Upper lobe of right lung (tissue), 1 donor: ENCODE data around the gene VPREB3. TPM values are rescaled to one million over a fixed set of nuclear protein-coding genes. Genes with fewer than 3 reads are reported as not detected.

Experiments
- ATAC-seq: fragments of 200-7000 bp; cut with Tn5 transposase; one replicate; pipeline ENCODE4 v1.9.1; 2020; ENCODE audit warnings: mild to moderate bottlenecking, moderate library complexity
- DNase-seq: peaks from one replicate; pipeline ENCODE4 v3.0.0-alpha.2; 2020
- H3K27ac ChIP-seq: fragments of 200-600 bp; one replicate; pipeline ENCODE4 v1.8.0; 2022
- H3K27me3 ChIP-seq: fragments of 200-600 bp; one replicate; pipeline ENCODE4 v1.8.0; 2022; ENCODE audit warnings: mild to moderate bottlenecking
- H3K36me3 ChIP-seq: fragments of 200-600 bp; one replicate; pipeline ENCODE4 v1.8.0; 2022
- H3K4me1 ChIP-seq: fragments of 200-600 bp; one replicate; pipeline ENCODE4 v1.8.0; 2022
- H3K4me3 ChIP-seq: fragments of 200-600 bp; one replicate; pipeline ENCODE4 v1.8.0; 2022; ENCODE audit warnings: mild to moderate bottlenecking
- H3K9me3 ChIP-seq: fragments of 200-600 bp; one replicate; pipeline ENCODE4 v1.8.0; 2022
- CTCF ChIP-seq: fragments of 200-600 bp; IDR thresholded peaks from one replicate; pipeline ENCODE4 v1.8.0; 2022; ENCODE audit warnings: antibody characterized with exemption
- intact Hi-C: fragments of 100-400 bp; cut with DNase I; formaldehyde crosslinking; loops from one replicate; pipeline ENCODE4 v1.11.0; 2022
- total RNA-seq: library from RNA; stranded (reverse); fragmentation: NEBNext Ultra II Directional; extraction: Animal tissue kit (Norgen Biotek cat#: 25700); gene quantifications from one replicate; pipeline ENCODE4 v1.2.1, GENCODE V29; 2021
- donor health status: DM: no; HTN: yes; CAD: no; lungs with severe emphysema.

The VPREB3 gene
- total RNA-seq, 1 donor from 2014 or later: not detected

GRCh38 chr22:23789121-23789520 lies 34.9 kb upstream of the VPREB3 start:
- TF ChIP-seq CTCF: no peak
- H3K4me1 ChIP-seq: peaks cover 28% of the 10 kb centered on the region
- no peak overlapping the region for H3K27ac ChIP-seq
- no peaks in the 10 kb centered on the region for H3K27me3 ChIP-seq
- ATAC-seq: no peak
- DNase-seq: no peak
- no peaks in the 10 kb centered on the region for H3K9me3 ChIP-seq
- H3K36me3 ChIP-seq: peaks cover 26% of the 10 kb centered on the region
- no peak overlapping the region for H3K4me3 ChIP-seq
- intact Hi-C loops: no loop called here

- no peak for TF ChIP-seq CTCF
- peak overlapping the region; percentile 99 for H3K27ac ChIP-seq
- H3K9me3 ChIP-seq: no peaks in the 10 kb centered on the region
- peaks cover 14% of the 10 kb centered on the region for H3K36me3 ChIP-seq
- intact Hi-C loops: no loop called here
- DNase-seq (no peak), ATAC-seq (no peak)
- H3K4me1 ChIP-seq: peaks cover 28% of the 10 kb centered on the region
- no peaks in the 10 kb centered on the region for H3K27me3 ChIP-seq
- peak overlapping the region; percentile 94 for H3K4me3 ChIP-seq
These were observed 33.7 kb upstream of the VPREB3 start for GRCh38 chr22:23787910-23788309.

GRCh38 chr22:23787600-23787896 lies 33.3 kb upstream of the VPREB3 start:
- peak overlapping the region; percentile 99 for H3K27ac ChIP-seq
- TF ChIP-seq CTCF: no peak

GRCh38 chr22:23786752-23787599 lies 32.8 kb upstream of the VPREB3 start, which contains the start of gene SMARCB1:
SMARCB1 (plus strand) TSS chr22:23786966; CDS start chr22:23787170, 204 bp downstream.
- TF ChIP-seq CTCF: no peak
- H3K27ac ChIP-seq: peak within 1 kb of the TSS; percentile 99
- peaks cover 28% of the 10 kb centered on the region for H3K4me1 ChIP-seq
- DNase-seq (peak; percentile 95), ATAC-seq (peak; percentile 98)
- intact Hi-C loops: no loop called here
- H3K9me3 ChIP-seq: no peaks in the 10 kb centered on the region
- peak within 1 kb of the TSS; percentile 94 for H3K4me3 ChIP-seq
- H3K36me3 ChIP-seq: peaks cover 5% of the 10 kb centered on the region
- no peaks in the 10 kb centered on the region for H3K27me3 ChIP-seq

More at GRCh38 chr22:23787600-23787896, 33.3 kb upstream of the VPREB3 start:
- intact Hi-C loops: no loop called here
- Histone ChIP-seq H3K4me3 (peak overlapping the region; percentile 94), H3K9me3 (no peaks in the 10 kb centered on the region), H3K4me1 (peaks cover 28% of the 10 kb centered on the region), H3K36me3 (peaks cover 10% of the 10 kb centered on the region), H3K27me3 (no peaks in the 10 kb centered on the region)
- ATAC-seq: no peak
- no peak for DNase-seq

- intact Hi-C loops: no loop called here
- Histone ChIP-seq H3K27ac (peak overlapping the region; percentile 99), H3K4me1 (peaks cover 22% of the 10 kb centered on the region), H3K4me3 (peak overlapping the region; percentile 94), H3K27me3 (no peaks in the 10 kb centered on the region), H3K9me3 (no peaks in the 10 kb centered on the region), H3K36me3 (no peaks in the 10 kb centered on the region)
- DNase-seq (no peak), ATAC-seq (no peak)
- no peak for TF ChIP-seq CTCF
These were observed 32.1 kb upstream of the VPREB3 start for GRCh38 chr22:23786261-23786710.
